C4-2B (cell line): ENCODE data around the gene CRTC1.

Experiments used
- H3K27ac ChIP-seq: fragments of 450-650 bp; 2 replicates; pipeline ENCODE4 v1.5.1; 2017
- CTCF ChIP-seq: fragments of 450-650 bp; conservative IDR thresholded peaks from 2 replicates; pipeline ENCODE4 v1.5.1; 2017; ENCODE audit warnings: mild to moderate bottlenecking
- ZFX ChIP-seq: fragments of 450-650 bp; IDR thresholded peaks from 2 replicates; pipeline ENCODE4 v1.6.1; 2017

Gene CRTC1

GRCh38 chr19:18735324-18735723, 51.8 kb downstream of the CRTC1 start:
- no peak overlapping the region for H3K27ac ChIP-seq
- no peak for TF ChIP-seq CTCF
- TF ChIP-seq ZFX = no peak

- TF ChIP-seq CTCF (no peak), ZFX (no peak)
- H3K27ac ChIP-seq = no peak overlapping the region
Observed at GRCh38 chr19:18735752-18736151, 52.3 kb downstream of the CRTC1 start.

GRCh38 chr19:18736415-18737336, 53.2 kb downstream of the CRTC1 start:
- H3K27ac ChIP-seq = no peak overlapping the region
- no peak for TF ChIP-seq ZFX

DNA sequence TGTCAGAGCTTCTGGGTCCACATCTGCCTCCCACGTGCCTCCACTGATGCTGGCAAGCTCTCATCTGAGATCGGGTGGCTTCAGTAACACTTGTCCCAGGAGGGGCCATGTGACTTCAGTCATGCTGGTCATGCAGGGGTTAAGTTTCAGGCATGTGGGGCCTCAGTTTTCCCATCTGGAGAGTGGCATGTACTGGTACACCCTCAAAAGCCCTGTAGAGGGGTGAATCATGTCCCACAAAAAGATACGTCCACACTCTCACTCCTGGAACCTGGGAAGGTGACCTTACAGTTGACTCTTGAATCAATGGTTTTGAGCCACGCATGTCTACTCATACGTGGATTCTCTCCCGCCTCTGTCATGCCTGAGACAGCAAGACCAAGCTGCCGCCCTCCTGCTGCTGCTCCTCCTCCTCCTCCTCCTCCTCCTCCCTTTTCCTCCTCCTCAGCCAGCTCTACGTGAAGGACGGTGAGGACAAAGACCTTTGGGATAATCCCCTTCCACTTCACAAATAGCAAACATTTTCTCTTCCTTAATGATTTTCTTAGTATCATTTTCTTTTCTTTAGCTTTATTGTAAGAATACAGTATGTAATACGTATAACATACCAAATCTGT, 54.0 kb downstream of the CRTC1 start:
- no peak overlapping the region for H3K27ac ChIP-seq

DNA sequence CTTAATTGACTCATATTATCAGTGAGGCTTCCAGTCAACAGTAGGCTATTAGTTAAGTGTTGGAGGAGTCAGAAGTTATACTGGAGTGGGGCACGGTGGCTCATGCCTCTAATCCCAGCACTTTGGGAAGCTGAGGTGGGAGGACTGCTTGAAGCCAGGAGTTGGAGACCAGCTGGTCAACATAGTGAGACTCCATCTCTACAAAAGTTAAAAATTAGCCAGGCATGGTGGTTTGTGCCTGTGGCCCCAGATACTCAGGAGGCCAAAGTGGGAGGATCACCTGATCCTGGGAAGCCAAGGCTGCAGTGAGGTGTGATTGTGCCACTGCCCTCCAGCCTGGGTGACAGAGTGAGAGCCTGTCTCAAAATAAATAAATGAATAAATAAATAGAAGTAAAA, 54.5 kb downstream of the CRTC1 start:
- H3K27ac ChIP-seq = no peak overlapping the region

More for the DNA sequence above, 54.0 kb downstream of the CRTC1 start:
- TF ChIP-seq ZFX (no peak), CTCF (no peak)

DNA sequence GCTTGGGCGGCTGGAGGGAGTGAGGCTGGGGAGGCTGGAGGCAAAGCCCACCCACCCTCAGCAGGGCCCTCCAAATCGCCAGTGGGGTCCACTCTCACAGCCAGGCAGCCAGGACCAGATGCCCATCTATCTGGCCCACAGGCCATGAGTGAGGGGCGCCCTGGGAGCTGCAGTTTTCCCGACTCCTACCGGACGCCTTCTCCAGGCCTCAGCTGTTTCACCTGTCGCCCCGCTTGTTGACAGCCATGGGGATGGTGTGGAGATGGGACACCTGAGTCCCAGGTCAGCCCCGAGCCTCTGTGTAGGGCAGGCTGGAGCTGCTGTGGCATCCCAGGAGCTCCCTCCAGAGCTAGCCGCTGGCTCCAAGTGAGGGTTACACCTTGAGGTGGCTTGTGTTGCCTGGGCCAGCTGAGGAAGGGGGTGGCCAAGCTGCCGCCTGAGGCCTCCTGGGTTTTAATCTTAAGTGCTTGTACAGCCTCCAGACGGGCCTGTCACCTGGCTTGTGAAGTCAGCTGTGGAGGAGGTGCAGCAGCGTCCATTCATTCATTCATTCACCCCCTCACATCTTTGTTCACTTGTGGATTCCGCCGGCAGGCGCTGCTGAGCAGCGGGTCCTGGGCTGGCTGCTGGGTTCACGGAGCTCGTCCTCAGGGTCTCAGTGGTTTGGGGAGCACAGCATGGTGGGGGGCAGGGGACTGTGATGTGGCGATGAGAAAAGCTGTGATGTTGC, 55.6 kb downstream of the CRTC1 start:
- TF ChIP-seq ZFX (no peak), CTCF (no peak)
- no peak overlapping the region for H3K27ac ChIP-seq

More for the DNA sequence above, 54.5 kb downstream of the CRTC1 start:
- no peak for TF ChIP-seq ZFX
- no peak for TF ChIP-seq CTCF

DNA sequence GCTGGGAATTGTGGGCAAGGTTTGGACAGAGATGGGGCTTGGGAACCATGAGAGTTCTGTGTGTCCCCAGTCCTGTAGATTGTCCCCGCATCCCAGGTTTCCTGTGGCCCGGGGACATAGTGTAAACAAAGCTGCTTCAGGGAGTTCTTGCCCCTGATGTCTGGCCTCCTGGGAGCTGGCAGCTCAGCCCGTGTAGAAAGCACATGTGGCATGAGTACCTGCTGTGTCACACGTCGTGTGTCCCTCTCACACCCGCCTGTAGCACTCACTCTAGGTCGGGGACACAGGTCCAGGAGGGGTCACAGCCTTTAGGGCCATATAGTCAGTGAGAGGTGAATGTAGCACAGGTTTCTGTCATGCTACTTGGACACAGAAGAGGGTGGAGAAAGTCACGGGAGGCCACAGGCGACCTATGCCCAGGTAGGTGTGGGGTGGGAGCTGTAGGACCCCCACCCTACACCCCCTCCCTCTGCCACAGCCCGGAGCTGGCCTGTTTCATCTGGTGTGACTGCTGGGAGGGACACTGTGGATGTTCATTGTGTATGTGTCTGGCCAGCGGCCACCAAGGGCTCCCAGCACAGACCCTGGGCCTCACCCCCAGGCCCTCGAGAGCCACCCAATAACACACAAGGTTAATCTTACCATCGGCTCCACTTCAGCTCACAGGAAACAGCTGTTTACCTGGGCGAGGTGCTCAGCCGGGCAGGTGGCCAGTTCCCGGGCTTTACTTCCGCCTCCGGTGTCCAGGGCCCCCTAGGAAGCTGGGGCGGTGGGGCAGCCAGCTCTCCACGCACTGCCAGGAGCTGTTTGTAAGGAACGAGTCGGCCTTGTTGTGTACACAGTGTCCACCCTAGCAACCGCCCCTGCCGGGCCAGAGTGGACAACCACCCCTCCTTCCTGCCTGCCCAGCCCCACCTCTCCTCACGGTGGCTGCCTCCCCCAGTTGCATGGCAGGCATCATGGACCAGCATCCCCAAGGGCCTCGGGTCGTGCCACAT, 57.9 kb downstream of the CRTC1 start:
- peak overlapping the region; percentile 75 for H3K27ac ChIP-seq
- TF ChIP-seq ZFX = no peak
- no peak for TF ChIP-seq CTCF
